Ascending aorta (tissue), 2 donors: ENCODE data around the gene GARIN3. TPM values are rescaled to one million over a fixed set of nuclear protein-coding genes. Genes with fewer than 3 reads are reported as not detected.

ENCODE experiments used
- DNase-seq, 2 donors: peaks; one replicate each; pipeline ENCODE4 v3.0.0-alpha.2; 2019; ENCODE audit warnings: low spot score in 2 of 2
- H3K27ac ChIP-seq, 2 donors: fragments of 200-600 bp; sonication (generic); one replicate each; pipeline ENCODE4 v1.5.1; 2016 to 2017; ENCODE audit warnings: mild to moderate bottlenecking in 1 of 2
- H3K27me3 ChIP-seq: fragments of 200-600 bp; sonication (generic); one replicate; pipeline ENCODE4 v1.5.1; 2017
- H3K36me3 ChIP-seq, 2 donors: fragments of 200-600 bp; sonication (generic); one replicate each; pipeline ENCODE4 v1.5.1; 2016
- H3K4me1 ChIP-seq, 2 donors: fragments of 200-600 bp; sonication (generic); one replicate each; pipeline ENCODE4 v1.5.1; 2016 to 2017; ENCODE audit warnings: mild to moderate bottlenecking in 1 of 2
- H3K4me3 ChIP-seq, 2 donors: fragments of 200-600 bp; sonication (generic); one replicate each; pipeline ENCODE4 v1.5.1; 2016 to 2017; ENCODE audit warnings: mild to moderate bottlenecking in 1 of 2
- H3K9me3 ChIP-seq, 2 donors: fragments of 200-600 bp; sonication (generic); one replicate each; pipeline ENCODE4 v1.5.1; 2016
- intact Hi-C: fragments of 100-400 bp; cut with DNase I; formaldehyde crosslinking; loops from one replicate; pipeline ENCODE4 v1.15.1; 2023
- total RNA-seq: library from RNA; depleted of rRNA; stranded (reverse); fragments of >200 nt; gene quantifications from one replicate; pipeline ENCODE4 v1.1.0, GENCODE V29; 2016
- TF ChIP-seq, protein P1 (sequence below), 3 experiments: fragments of 200-600 bp in 2 of 3; fragments of 450-650 bp in 1 of 3; sonication (generic) in 2 of 3; IDR thresholded peaks; one replicate each; pipeline ENCODE4 v1.5.1; 2016 to 2019; ENCODE audit warnings: antibody characterized with exemption in 3 of 3, mild to moderate bottlenecking in 1 of 3, moderate library complexity in 1 of 3

Gene GARIN3
- total RNA-seq, result not detected

DNA sequence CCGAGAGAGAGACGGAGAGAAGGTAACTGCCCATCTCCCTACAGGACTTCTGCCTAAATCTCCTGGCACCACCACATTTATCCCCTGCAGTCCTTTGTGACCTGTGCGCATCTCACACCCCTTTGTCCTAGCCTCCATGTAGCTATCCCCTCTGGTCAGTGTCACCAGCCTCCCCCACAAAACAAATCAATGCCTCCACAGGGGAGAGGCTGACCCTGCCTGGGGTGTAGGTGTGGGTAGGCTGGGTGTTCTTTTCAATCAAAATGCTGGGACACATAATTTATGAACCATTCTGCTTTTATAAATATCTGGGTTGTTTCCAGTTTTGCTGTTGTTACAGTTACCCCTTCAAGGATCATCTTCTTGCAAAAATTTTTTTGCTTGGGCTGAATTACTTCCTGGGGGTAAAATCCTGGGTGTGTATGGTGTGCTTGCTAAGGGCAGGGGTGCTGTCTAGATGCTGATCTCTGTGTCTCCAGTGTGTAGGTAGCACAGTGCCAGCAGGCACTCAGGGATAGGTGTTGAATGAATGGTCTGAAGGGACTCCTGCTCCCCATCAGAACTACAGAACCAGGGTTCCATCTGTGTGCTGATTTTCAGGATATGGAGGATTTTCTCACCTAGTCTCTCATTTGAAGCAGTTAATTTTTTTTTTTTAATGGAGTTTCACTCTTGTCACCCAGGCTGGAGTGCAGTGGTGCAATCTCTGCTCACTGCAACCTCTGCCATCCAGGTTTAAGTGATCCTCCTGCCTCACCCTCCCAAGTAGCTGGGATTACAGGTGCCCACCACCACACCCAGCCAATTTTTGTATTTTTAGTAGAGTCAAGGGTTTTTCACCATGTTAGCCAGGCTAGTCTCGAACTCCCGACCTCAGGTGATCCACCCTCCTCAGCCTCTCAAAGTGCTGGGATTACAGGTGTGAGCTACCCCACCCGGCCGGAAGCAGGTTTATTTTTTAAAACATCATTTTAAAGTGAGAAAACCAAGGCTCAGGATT is at the start of gene GARIN3:
GARIN3 (minus strand) TSS at position 51 of the 1,000 bp plus-strand sequence. CDS start 96 bp downstream, outside the sequence.
- Histone ChIP-seq H3K36me3 (no peaks in the 10 kb centered on the region), H3K27ac (no peak within 1 kb of the TSS), H3K9me3 (no peaks in the 10 kb centered on the region), H3K4me3 (no peak within 1 kb of the TSS), H3K4me1 (no peaks in the 10 kb centered on the region), H3K27me3 (no peaks in the 10 kb centered on the region)
- TF ChIP-seq, protein P1, sequence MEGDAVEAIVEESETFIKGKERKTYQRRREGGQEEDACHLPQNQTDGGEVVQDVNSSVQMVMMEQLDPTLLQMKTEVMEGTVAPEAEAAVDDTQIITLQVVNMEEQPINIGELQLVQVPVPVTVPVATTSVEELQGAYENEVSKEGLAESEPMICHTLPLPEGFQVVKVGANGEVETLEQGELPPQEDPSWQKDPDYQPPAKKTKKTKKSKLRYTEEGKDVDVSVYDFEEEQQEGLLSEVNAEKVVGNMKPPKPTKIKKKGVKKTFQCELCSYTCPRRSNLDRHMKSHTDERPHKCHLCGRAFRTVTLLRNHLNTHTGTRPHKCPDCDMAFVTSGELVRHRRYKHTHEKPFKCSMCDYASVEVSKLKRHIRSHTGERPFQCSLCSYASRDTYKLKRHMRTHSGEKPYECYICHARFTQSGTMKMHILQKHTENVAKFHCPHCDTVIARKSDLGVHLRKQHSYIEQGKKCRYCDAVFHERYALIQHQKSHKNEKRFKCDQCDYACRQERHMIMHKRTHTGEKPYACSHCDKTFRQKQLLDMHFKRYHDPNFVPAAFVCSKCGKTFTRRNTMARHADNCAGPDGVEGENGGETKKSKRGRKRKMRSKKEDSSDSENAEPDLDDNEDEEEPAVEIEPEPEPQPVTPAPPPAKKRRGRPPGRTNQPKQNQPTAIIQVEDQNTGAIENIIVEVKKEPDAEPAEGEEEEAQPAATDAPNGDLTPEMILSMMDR (IDR thresholded peaks at IDR 0.05), result no peak
- no peak for DNase-seq
- intact Hi-C loops, result no loop called here

DNA sequence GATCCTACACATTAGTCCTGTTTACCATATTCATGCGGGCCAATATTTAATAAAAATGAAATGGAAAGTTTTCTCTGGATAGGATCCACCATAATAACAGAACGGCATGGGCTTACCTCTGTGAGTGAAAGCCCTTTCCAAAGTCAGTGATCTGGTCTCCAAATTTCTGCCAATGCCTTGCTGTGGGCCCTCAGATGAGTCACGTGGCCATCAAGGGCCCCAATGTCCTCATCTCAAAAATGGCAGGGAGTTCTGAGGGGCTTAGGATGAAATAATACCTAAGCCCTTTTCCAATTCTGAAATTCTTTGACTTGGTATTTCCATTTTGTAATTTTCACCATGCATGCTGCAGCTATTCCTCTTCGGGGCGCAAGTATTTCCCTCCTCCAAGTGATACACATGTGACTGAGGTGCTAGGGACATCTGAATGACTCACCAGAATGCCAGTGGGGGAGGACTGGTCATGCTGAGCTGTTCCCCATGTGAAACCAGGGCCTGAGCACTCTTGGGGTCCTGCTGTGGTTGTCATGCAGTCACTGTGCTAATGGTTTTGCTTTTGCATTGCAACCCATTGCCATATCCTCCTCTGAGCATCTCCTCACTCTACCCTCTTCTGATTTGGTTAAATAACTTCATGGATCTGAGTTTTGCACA is 49.6 kb upstream of the GARIN3 start:
- TF ChIP-seq, protein P1 (IDR thresholded peaks at IDR 0.05), result no peak
- H3K27ac ChIP-seq, result no peak overlapping the region
- no peak for DNase-seq
- no peak overlapping the region for H3K4me3 ChIP-seq
- intact Hi-C loops, result no loop called here
- no peaks in the 10 kb centered on the region for H3K4me1 ChIP-seq
- no peaks in the 10 kb centered on the region for H3K27me3 ChIP-seq
- H3K9me3 ChIP-seq, result no peaks in the 10 kb centered on the region
- no peaks in the 10 kb centered on the region for H3K36me3 ChIP-seq

- H3K36me3 ChIP-seq, result no peaks in the 10 kb centered on the region
- no peaks in the 10 kb centered on the region for H3K27me3 ChIP-seq
- H3K4me1 ChIP-seq, result no peaks in the 10 kb centered on the region
- TF ChIP-seq, protein P1 (IDR thresholded peaks at IDR 0.05), result no peak
- H3K27ac ChIP-seq, result no peak overlapping the region
- intact Hi-C loops, result no loop called here
- H3K9me3 ChIP-seq, result no peaks in the 10 kb centered on the region
- H3K4me3 ChIP-seq, result no peak overlapping the region
- DNase-seq, result no peak
Measured at GRCh38 chr5:157214861-157215513, 48.9 kb upstream of the GARIN3 start.

GRCh38 chr5:157214415-157214814 is 48.4 kb upstream of the GARIN3 start:
- H3K4me3 ChIP-seq, result no peak overlapping the region
- H3K27ac ChIP-seq, result no peak overlapping the region
- TF ChIP-seq, protein P1 (IDR thresholded peaks at IDR 0.05), result no peak
- no peaks in the 10 kb centered on the region for H3K27me3 ChIP-seq
- no peak for DNase-seq
- no peaks in the 10 kb centered on the region for H3K4me1 ChIP-seq
- intact Hi-C loops, result no loop called here
- no peaks in the 10 kb centered on the region for H3K36me3 ChIP-seq
- H3K9me3 ChIP-seq, result no peaks in the 10 kb centered on the region

DNA sequence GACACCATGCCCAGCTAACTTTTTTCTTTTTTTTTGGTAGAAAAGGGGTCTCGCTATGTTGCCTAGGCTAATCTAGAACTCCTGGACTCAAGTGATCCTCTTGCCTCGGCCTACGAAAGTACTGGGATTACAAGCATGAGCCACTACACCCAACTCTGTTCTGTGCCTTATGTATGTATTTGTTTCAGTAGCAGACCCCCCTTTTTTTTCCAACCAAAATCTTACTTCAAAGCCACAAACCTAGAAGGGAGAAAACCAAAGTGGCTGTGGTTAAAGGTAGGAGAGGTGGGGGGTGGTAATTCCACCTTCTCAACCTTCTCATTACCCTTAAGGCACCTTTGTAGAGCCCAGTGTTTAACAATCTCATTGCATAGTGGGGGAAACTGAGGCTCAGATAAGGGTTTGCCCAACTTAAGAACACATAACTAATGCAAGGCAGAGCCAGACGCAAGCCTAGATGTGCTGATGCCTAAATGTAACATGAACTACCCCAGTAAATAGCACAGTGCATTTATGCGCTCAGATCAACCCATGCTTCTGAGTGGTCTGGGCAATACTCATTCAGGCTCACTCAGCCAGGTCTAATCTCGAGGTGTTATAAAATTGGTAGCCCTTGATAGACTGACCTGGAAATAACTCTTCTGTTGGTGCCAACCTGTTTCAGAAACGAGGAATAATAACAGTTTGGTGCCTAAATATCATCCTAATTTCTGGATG is 47.6 kb upstream of the GARIN3 start:
- H3K27ac ChIP-seq, result no peak overlapping the region
- TF ChIP-seq, protein P1 (IDR thresholded peaks at IDR 0.05), result no peak
- DNase-seq, result no peak
- H3K4me3 ChIP-seq, result no peak overlapping the region
- no peaks in the 10 kb centered on the region for H3K4me1 ChIP-seq
- intact Hi-C loops, result no loop called here
- no peaks in the 10 kb centered on the region for H3K36me3 ChIP-seq
- no peaks in the 10 kb centered on the region for H3K27me3 ChIP-seq
- H3K9me3 ChIP-seq, result no peaks in the 10 kb centered on the region
